Tibial nerve (tissue), 4 donors: ENCODE measurements around the gene SCN9A.

Experiments
- EP300 ChIP-seq, 2 donors: sonication (generic); formaldehyde crosslinking; IDR thresholded peaks; one replicate each; pipeline ENCODE4 v1.6.1; 2017; ENCODE audit warnings: antibody characterized with exemption in 2 of 2, mild to moderate bottlenecking in 1 of 2
- POLR2A ChIP-seq, 2 donors: fragments of 450-650 bp; IDR thresholded peaks; one replicate each; pipeline ENCODE4 v1.6.1; 2017; ENCODE audit warnings: antibody characterized with exemption in 2 of 2, mild to moderate bottlenecking in 2 of 2, moderate library complexity in 2 of 2
- TF ChIP-seq, protein P1 (sequence below), 5 experiments: fragments of 200-600 bp in 3 of 5; fragments of 450-650 bp in 2 of 5; sonication (generic) in 3 of 5; IDR thresholded peaks; one replicate each; pipeline ENCODE4 v1.5.1; 2016 to 2019; ENCODE audit warnings: antibody characterized with exemption in 5 of 5, mild to moderate bottlenecking in 3 of 5, moderate library complexity in 2 of 5

DNA sequence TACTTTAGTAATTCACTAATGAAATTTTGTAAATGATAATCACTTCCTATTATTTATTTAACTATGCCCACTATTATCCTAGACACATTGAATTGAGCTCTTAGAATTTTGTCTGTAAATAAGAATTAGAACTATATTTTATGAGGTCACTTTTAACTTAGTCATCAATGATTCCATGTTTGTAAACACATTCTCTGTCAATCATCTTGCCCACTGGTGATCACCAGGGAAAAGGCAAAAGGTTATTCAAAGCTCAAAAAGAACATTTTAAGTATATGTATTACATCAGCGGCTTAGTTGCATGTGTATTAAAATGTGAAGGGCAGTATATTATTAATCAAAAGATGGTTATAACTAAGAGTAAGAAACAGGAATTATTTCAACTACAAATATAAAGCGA lies 25.2 kb downstream of the SCN9A start:
- TF ChIP-seq, protein P1, sequence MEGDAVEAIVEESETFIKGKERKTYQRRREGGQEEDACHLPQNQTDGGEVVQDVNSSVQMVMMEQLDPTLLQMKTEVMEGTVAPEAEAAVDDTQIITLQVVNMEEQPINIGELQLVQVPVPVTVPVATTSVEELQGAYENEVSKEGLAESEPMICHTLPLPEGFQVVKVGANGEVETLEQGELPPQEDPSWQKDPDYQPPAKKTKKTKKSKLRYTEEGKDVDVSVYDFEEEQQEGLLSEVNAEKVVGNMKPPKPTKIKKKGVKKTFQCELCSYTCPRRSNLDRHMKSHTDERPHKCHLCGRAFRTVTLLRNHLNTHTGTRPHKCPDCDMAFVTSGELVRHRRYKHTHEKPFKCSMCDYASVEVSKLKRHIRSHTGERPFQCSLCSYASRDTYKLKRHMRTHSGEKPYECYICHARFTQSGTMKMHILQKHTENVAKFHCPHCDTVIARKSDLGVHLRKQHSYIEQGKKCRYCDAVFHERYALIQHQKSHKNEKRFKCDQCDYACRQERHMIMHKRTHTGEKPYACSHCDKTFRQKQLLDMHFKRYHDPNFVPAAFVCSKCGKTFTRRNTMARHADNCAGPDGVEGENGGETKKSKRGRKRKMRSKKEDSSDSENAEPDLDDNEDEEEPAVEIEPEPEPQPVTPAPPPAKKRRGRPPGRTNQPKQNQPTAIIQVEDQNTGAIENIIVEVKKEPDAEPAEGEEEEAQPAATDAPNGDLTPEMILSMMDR (IDR thresholded peaks at IDR 0.05), result no peak
- TF ChIP-seq POLR2A (IDR thresholded peaks at IDR 0.05), result no peak
- TF ChIP-seq EP300 (IDR thresholded peaks at IDR 0.05), result no peak
